ENCODE measurements around the gene TTLL6. TPM values are rescaled to one million over a fixed set of nuclear protein-coding genes. Genes with fewer than 3 reads are reported as not detected.
A peak's percentile ranks its signal among the peaks of the same experiment; 100 is the strongest.

The TTLL6 gene
- total RNA-seq, 1 experiment from 2014 or later: 0.29 TPM

- ATAC-seq: no peak
- H3K79me2 ChIP-seq (ENCODE audit: low read length): no peaks in the 10 kb centered on the region
- intact Hi-C loops (cut with micrococcal nuclease): no loop called here
- ChIA-PET CTCF (interaction anchor here (0.5 to 1.1 kb wide), 3 partner anchors 60 to 99 kb away, joined by 3 to 6 read pairs (median 4); no protein-coding TSS in a partner anchor), POLR2A (ENCODE audit: unreplicated experiment) (interaction anchor here (0.5 to 0.7 kb wide), 2 partner anchors 27 to 90 kb away, joined by 3 to 4 read pairs; partner anchors contain the start of gene HOXB13)
- H3K9me2 ChIP-seq (replicated peaks; ENCODE audit: low read length): no peaks in the 10 kb centered on the region
- DNase-seq: no peak
- H3K4me2 ChIP-seq (ENCODE audit: low read length): no peak overlapping the region
- H3K4me3 ChIP-seq (ENCODE audit: low read length): no peak overlapping the region
- H3K4me1 ChIP-seq (ENCODE audit: insufficient read depth, low read length): peaks cover 12% of the 10 kb centered on the region
- H3K36me3 ChIP-seq (ENCODE audit: low read depth, low read length): no peaks in the 10 kb centered on the region
- no peaks in the 10 kb centered on the region for H3F3A ChIP-seq (ENCODE audit: low read length, unreplicated experiment)
- H3K27ac ChIP-seq (ENCODE audit: low read length): no peak overlapping the region
- BruUV-seq (replicated peaks): no TSS peak
- no peaks in the 10 kb centered on the region for H3K27me3 ChIP-seq (ENCODE audit: low read length)
- H2AFZ ChIP-seq (ENCODE audit: low read length): no peak overlapping the region; the same call in 1 of the 2 replicates
- TF ChIP-seq EZH2 (IDR thresholded peaks at IDR 0.05; ENCODE audit: low read length, unreplicated experiment): no peak
- TF ChIP-seq CTCF (conservative IDR thresholded peaks at IDR 0.05; ENCODE audit: low read depth, low read length): no peak
- no peak for TF ChIP-seq EZH2phosphoT487 (IDR thresholded peaks at IDR 0.05; ENCODE audit: borderline replicate concordance, low read length)
- no peaks in the 10 kb centered on the region for H3K9me3 ChIP-seq (ENCODE audit: low read length)
- H4K20me1 ChIP-seq (ENCODE audit: low read length): no peaks in the 10 kb centered on the region
- no peak overlapping the region for H3K9ac ChIP-seq (ENCODE audit: low read length)
These were observed 1.4 kb upstream of the TTLL6 start for GRCh38 chr17:48818361-48818841.

DNA sequence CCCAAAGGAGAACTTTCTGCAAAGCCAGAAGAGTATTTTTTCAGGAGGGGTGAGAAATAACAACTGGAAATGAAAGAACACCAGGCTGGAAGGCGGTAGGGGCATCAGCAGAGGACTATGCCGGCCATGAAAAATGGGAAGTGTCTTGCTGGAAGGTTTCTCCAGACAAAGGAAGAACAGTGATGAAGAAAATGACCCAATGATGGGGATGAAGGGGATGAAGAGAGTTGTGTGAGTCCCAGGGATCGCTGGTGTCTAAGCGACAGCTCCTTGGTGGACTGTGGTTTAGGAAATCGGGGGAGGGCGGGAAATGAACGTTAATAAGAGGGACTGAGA, 623 bp downstream of the TTLL6 start:
- no peaks in the 10 kb centered on the region for H3K27me3 ChIP-seq (ENCODE audit: low read length)
- H3K9me3 ChIP-seq (ENCODE audit: low read length): no peaks in the 10 kb centered on the region
- ChIA-PET CTCF (interaction anchor here (0.6 to 2.8 kb wide), 4 partner anchors 9 to 145 kb away, joined by 4 to 26 read pairs (median 4); no protein-coding TSS in a partner anchor), POLR2A (ENCODE audit: unreplicated experiment) (interaction anchor here (0.6 kb wide), 1 partner anchor 76 kb away, joined by 5 read pairs; the partner anchor contains the start of gene ATP5MC1)
- H3K36me3 ChIP-seq (ENCODE audit: low read depth, low read length): no peaks in the 10 kb centered on the region
- intact Hi-C loops (cut with micrococcal nuclease): no loop called here
- no peak overlapping the region for H3K27ac ChIP-seq (ENCODE audit: low read length)
- H3K4me1 ChIP-seq (ENCODE audit: insufficient read depth, low read length): peaks cover 12% of the 10 kb centered on the region
- H3F3A ChIP-seq (ENCODE audit: low read length, unreplicated experiment): no peaks in the 10 kb centered on the region
- peak overlapping the region; percentile 65 for H3K4me3 ChIP-seq (ENCODE audit: low read length)
- H4K20me1 ChIP-seq (ENCODE audit: low read length): no peaks in the 10 kb centered on the region
- peak overlapping the region; percentile 89 for H2AFZ ChIP-seq (ENCODE audit: low read length)
- H3K4me2 ChIP-seq (ENCODE audit: low read length): peak overlapping the region; percentile 87
- no TSS peak for BruUV-seq (replicated peaks)
- no peak for TF ChIP-seq EZH2 (IDR thresholded peaks at IDR 0.05; ENCODE audit: low read length, unreplicated experiment)
- TF ChIP-seq EZH2phosphoT487 (IDR thresholded peaks at IDR 0.05; ENCODE audit: borderline replicate concordance, low read length): no peak
- no peak for TF ChIP-seq CTCF (conservative IDR thresholded peaks at IDR 0.05; ENCODE audit: low read depth, low read length)
- H3K9me2 ChIP-seq (replicated peaks; ENCODE audit: low read length): no peaks in the 10 kb centered on the region
- no peaks in the 10 kb centered on the region for H3K79me2 ChIP-seq (ENCODE audit: low read length)
- H3K9ac ChIP-seq (ENCODE audit: low read length): no peak overlapping the region
- DNase-seq (no peak), ATAC-seq (no peak)

GRCh38 chr17:48815311-48815710, 1.7 kb downstream of the TTLL6 start:
- no peak for ATAC-seq
- TF ChIP-seq EZH2 (IDR thresholded peaks at IDR 0.05; ENCODE audit: low read length, unreplicated experiment) (no peak), CTCF (conservative IDR thresholded peaks at IDR 0.05; ENCODE audit: low read depth, low read length) (no peak), EZH2phosphoT487 (IDR thresholded peaks at IDR 0.05; ENCODE audit: borderline replicate concordance, low read length) (no peak)
- H4K20me1 ChIP-seq (ENCODE audit: low read length): no peaks in the 10 kb centered on the region
- no peaks in the 10 kb centered on the region for H3F3A ChIP-seq (ENCODE audit: low read length, unreplicated experiment)
- no peaks in the 10 kb centered on the region for H3K9me3 ChIP-seq (ENCODE audit: low read length)
- intact Hi-C loops (cut with micrococcal nuclease): no loop called here
- CTCF ChIA-PET: interaction anchor here (0.9 to 2.8 kb wide), 4 partner anchors 10 to 144 kb away, joined by 3 to 26 read pairs (median 4); no protein-coding TSS in a partner anchor
- H3K27ac ChIP-seq (ENCODE audit: low read length): no peak overlapping the region
- H3K9ac ChIP-seq (ENCODE audit: low read length): no peak overlapping the region
- POLR2A ChIA-PET (ENCODE audit: unreplicated experiment): no interaction called here
- H3K4me3 ChIP-seq (ENCODE audit: low read length): no peak overlapping the region
- no peaks in the 10 kb centered on the region for H3K79me2 ChIP-seq (ENCODE audit: low read length)
- DNase-seq: no peak
- no peaks in the 10 kb centered on the region for H3K36me3 ChIP-seq (ENCODE audit: low read depth, low read length)
- H3K4me2 ChIP-seq (ENCODE audit: low read length): no peak overlapping the region
- no peak overlapping the region for H2AFZ ChIP-seq (ENCODE audit: low read length)
- no TSS peak for BruUV-seq (replicated peaks)
- H3K27me3 ChIP-seq (ENCODE audit: low read length): no peaks in the 10 kb centered on the region
- peaks cover 12% of the 10 kb centered on the region for H3K4me1 ChIP-seq (ENCODE audit: insufficient read depth, low read length)
- H3K9me2 ChIP-seq (replicated peaks; ENCODE audit: low read length): no peaks in the 10 kb centered on the region
